ENCODE measurements around the gene TGM2. TPM values are rescaled to one million over a fixed set of nuclear protein-coding genes. Genes with fewer than 3 reads are reported as not detected.

The TGM2 gene
- polyA plus RNA-seq, 2 of the 4 experiments (the other 2 are of a cell fraction), result 173 to 441 TPM

DNA sequence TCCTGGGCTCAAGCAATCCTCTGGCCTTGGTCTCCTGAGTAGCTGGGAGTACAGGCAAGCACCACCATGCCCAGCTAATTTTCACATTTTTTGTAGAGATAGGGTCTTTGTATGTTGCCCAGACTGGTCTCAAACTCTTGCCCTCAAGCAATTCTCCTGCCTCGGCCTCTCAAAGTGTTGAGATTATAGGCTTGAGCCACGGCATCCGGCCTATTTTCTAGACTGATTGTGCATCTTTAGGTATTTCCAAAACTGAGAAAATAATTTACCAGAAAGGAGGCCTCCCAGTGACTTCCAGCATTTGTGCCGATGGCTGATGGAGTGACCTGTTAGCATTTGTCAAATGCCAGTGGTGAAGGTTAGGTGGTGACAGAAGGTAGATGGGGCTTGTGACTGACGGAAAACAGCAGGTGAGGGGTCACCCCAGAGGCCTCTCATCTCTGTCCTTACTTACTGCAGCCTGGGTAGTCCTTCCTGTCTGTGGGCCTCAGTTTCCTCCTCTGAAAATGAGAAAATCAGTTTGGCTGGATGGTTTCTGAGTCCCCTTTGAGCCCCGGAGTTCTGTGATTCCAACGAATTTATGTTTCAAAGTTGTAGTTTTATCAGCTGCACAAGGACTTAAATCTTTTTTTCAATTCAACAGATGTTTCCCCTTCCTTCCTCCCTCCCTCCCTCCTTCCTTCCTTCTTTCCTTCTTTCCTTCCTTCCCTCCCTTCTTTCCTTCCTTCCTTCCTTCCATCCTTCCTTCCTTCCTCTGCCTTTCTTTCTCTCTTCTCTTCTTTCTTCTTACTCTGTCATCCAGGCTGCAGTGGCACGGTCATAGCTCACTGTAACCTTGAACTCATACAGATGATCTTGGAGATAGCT lies 53.5 kb downstream of the TGM2 start:
- ATAC-seq (no peak), DNase-seq (ENCODE audit: low read depth in 1 of 2, low spot score in 1 of 2) (no peak), FAIRE-seq (no peak)
- H3K4me1 ChIP-seq, result peaks cover 57% of the 10 kb centered on the region
- peak overlapping the region; percentile 80 to 88 for H3K27ac ChIP-seq
- CTCF ChIA-PET, result interaction anchor here (1.0 to 4.1 kb wide), 11 partner anchors 9 to 548 kb away, joined by 3 to 49 read pairs (median 6); no protein-coding TSS in a partner anchor
- H3K9me3 ChIP-seq, result no peaks in the 10 kb centered on the region
- POLR2A ChIA-PET, result interaction anchor here (2.3 kb wide), 1 partner anchor 54 kb away, joined by 6 read pairs; no protein-coding TSS in a partner anchor
- no peak overlapping the region for H3K4me3 ChIP-seq
- no peak overlapping the region; the same call in 1 of the 3 replicates for H3K4me2 ChIP-seq
- TF ChIP-seq TFCP2L1 (CRISPR knock-in tag; IDR thresholded peaks at IDR 0.05), result no peak
- no peak for TF ChIP-seq CHD4 (IDR thresholded peaks at IDR 0.05; ENCODE audit: borderline replicate concordance)
- no peak for TF ChIP-seq ATOH8 (CRISPR knock-in tag; IDR thresholded peaks at IDR 0.05; ENCODE audit: low read depth)
- TF ChIP-seq CBX8 (IDR thresholded peaks at IDR 0.05), result no peak
- no peak for TF ChIP-seq RFX5 (IDR thresholded peaks at IDR 0.05)
- no peak for TF ChIP-seq SMC3 (IDR thresholded peaks at IDR 0.05)
- no peak for TF ChIP-seq REST (IDR thresholded peaks at IDR 0.05)
- no peak for TF ChIP-seq RARB (CRISPR knock-in tag; IDR thresholded peaks at IDR 0.05)
- TF ChIP-seq HOXA7 (CRISPR knock-in tag; IDR thresholded peaks at IDR 0.05), result no peak
- TF ChIP-seq ZNF302 (CRISPR knock-in tag; IDR thresholded peaks at IDR 0.05), result no peak
- no peak for TF ChIP-seq FOXS1 (CRISPR knock-in tag; IDR thresholded peaks at IDR 0.05)
- no peak for TF ChIP-seq SREBF2 (IDR thresholded peaks at IDR 0.05)
- TF ChIP-seq ELK1 (IDR thresholded peaks at IDR 0.05; ENCODE audit: low read depth, low read length), result no peak
- TF ChIP-seq, protein P1, sequence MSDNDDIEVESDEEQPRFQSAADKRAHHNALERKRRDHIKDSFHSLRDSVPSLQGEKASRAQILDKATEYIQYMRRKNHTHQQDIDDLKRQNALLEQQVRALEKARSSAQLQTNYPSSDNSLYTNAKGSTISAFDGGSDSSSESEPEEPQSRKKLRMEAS (IDR thresholded peaks at IDR 0.05), result no peak
- no peak for TF ChIP-seq HMGXB4 (CRISPR knock-in tag; IDR thresholded peaks at IDR 0.05; ENCODE audit: borderline replicate concordance)
- TF ChIP-seq HEYL (CRISPR knock-in tag; IDR thresholded peaks at IDR 0.05), result no peak
- no peak for TF ChIP-seq JUNB (IDR thresholded peaks at IDR 0.05)
- TF ChIP-seq CHD2 (IDR thresholded peaks at IDR 0.05; ENCODE audit: low read length, partially characterized antibody), result no peak
- WGBS (ENCODE audit: missing lambda C conversion rate), result 93% methylated on average over 8 of the region's 8 CpGs
